OCI-LY7 (cell line): ENCODE measurements around the gene GALM. TPM values are rescaled to one million over a fixed set of nuclear protein-coding genes. Genes with fewer than 3 reads are reported as not detected.

ENCODE experiments used
- BruUV-seq: library from RNA; stranded (reverse); fragments of 400-500 nt; replicated peaks from 2 replicates; lab custom pipeline; 2021; lab: Mats Ljungman, UMichigan
- CTCF ChIA-PET: fragments of 300-600 bp; sonication (Branson Sonifier 250); formaldehyde crosslinking; loops from one replicate; lab custom pipeline; 2022; ENCODE audit warnings: antibody characterized with exemption; ENCODE audit not compliant: unreplicated experiment; lab: Charles Lee
- POLR2A ChIA-PET: fragments of 300-600 bp; sonication (Branson Sonifier 250); formaldehyde crosslinking; loops from one replicate; lab custom pipeline; 2022; ENCODE audit warnings: antibody characterized with exemption; lab: Charles Lee
- DNase-seq: peaks from one replicate; pipeline ENCODE4 v3.0.0-alpha.2; 2015; ENCODE audit warnings: low spot score
- H2AFZ ChIP-seq: fragments of 200-600 bp; sonication (generic), shearing (Covaris generic); 2 replicates; pipeline ENCODE4 v1.6.1; 2014; ENCODE audit warnings: mild to moderate bottlenecking, antibody characterized with exemption, low read length, moderate library complexity
- H3K27ac ChIP-seq: fragments of 200-600 bp; sonication (generic); 2 replicates; pipeline ENCODE4 v1.5.1; 2014; ENCODE audit warnings: mixed run types, low read depth, mild to moderate bottlenecking, moderate library complexity, low read length, inconsistent platforms; ENCODE audit not compliant: poor library complexity, severe bottlenecking
- H3K36me3 ChIP-seq: fragments of 200-600 bp; sonication (generic); 2 replicates; pipeline ENCODE4 v1.6.1; 2014; ENCODE audit warnings: mild to moderate bottlenecking, antibody characterized with exemption, low read length, moderate library complexity, mixed read lengths; ENCODE audit not compliant: insufficient read depth
- H3K4me1 ChIP-seq: fragments of 200-600 bp; sonication (generic); 2 replicates; pipeline ENCODE4 v1.5.1; 2014; ENCODE audit warnings: mild to moderate bottlenecking, low read length; ENCODE audit not compliant: insufficient read depth, poor library complexity, severe bottlenecking
- H3K4me2 ChIP-seq: fragments of 200-600 bp; sonication (generic); 2 replicates; pipeline ENCODE4 v1.6.1; 2014; ENCODE audit warnings: mild to moderate bottlenecking, low read length
- H3K4me3 ChIP-seq: fragments of 200-600 bp; sonication (generic); 2 replicates; pipeline ENCODE4 v1.5.1; 2014; ENCODE audit warnings: mild to moderate bottlenecking, low read depth, low read length; ENCODE audit not compliant: poor library complexity, severe bottlenecking
- H3K79me2 ChIP-seq: fragments of 200-600 bp; sonication (generic); 2 replicates; pipeline ENCODE4 v1.6.1; 2016; ENCODE audit warnings: low read depth, mild to moderate bottlenecking, low read length, moderate library complexity, mixed read lengths; ENCODE audit not compliant: insufficient read depth
- H3K9me2 ChIP-seq: fragments of 200-600 bp; sonication (generic); 2 replicates; pipeline ENCODE4 v1.6.1; 2016; ENCODE audit warnings: mild to moderate bottlenecking, low read length, mixed read lengths; ENCODE audit not compliant: insufficient read depth
- H3K9me3 ChIP-seq: fragments of 200-600 bp; sonication (generic); 2 replicates; pipeline ENCODE4 v1.6.1; 2014; ENCODE audit warnings: mild to moderate bottlenecking, mixed run types, low read length, mixed read lengths
- H4K20me1 ChIP-seq: fragments of 200-600 bp; sonication (generic); 2 replicates; pipeline ENCODE4 v1.6.1; 2014; ENCODE audit warnings: mild to moderate bottlenecking, antibody characterized with exemption, low read length, moderate library complexity, mixed read lengths; ENCODE audit not compliant: insufficient read depth
- CTCF ChIP-seq: fragments of 200-600 bp; sonication (generic); conservative IDR thresholded peaks from 2 replicates; pipeline ENCODE4 v1.5.1; 2014; ENCODE audit warnings: mild to moderate bottlenecking, antibody characterized with exemption, low read length, moderate library complexity, mixed read lengths
- EZH2phosphoT487 ChIP-seq: fragments of 200-600 bp; sonication (generic); IDR thresholded peaks from 2 replicates; pipeline ENCODE4 v1.6.1; 2018; ENCODE audit warnings: low read depth, borderline replicate concordance, mild to moderate bottlenecking, mixed run types, antibody characterized with exemption, low read length, moderate library complexity, mixed read lengths
- intact Hi-C: fragments of 100-400 bp; cut with micrococcal nuclease; formaldehyde crosslinking; loops from one replicate; pipeline ENCODE4 v1.10.0; 2022; ENCODE audit not compliant: unreplicated experiment
- total RNA-seq, 2 experiments: library from RNA; depleted of rRNA in 1 of 2; stranded (reverse); fragments of >200 nt in 1 of 2; shearing (Covaris generic) in 1 of 2; gene quantifications; 2 replicates each; pipeline ENCODE4 v1.2.3, GENCODE V29; 2014 to 2022

Gene GALM
- total RNA-seq, 2 experiments from 2014 or later = 5.5 to 10.8 TPM

- DNase-seq = no peak
- BruUV-seq = no TSS peak
- CTCF ChIA-PET = no interaction called here
These were observed 32.6 kb downstream of the GALM start for GRCh38 chr2:38698467-38699003.

GRCh38 chr2:38700113-38700785, 34.3 kb downstream of the GALM start:
- Histone ChIP-seq H2AFZ (no peak overlapping the region), H3K27ac (no peak overlapping the region), H3K4me3 (no peak overlapping the region), H3K9me3 (no peaks in the 10 kb centered on the region), H3K4me1 (no peaks in the 10 kb centered on the region), H3K36me3 (no peaks in the 10 kb centered on the region), H4K20me1 (no peaks in the 10 kb centered on the region), H3K4me2 (no peak overlapping the region), H3K79me2 (no peaks in the 10 kb centered on the region), H3K9me2 (no peaks in the 10 kb centered on the region)
- no TSS peak for BruUV-seq
- no peak for DNase-seq
- no peak for TF ChIP-seq CTCF
- TF ChIP-seq EZH2phosphoT487 = no peak
- intact Hi-C loops = no loop called here
- CTCF ChIA-PET = no interaction called here
- POLR2A ChIA-PET = interaction anchor here (0.7 kb wide), 1 partner anchor 176 kb away, joined by 3 read pairs; no protein-coding TSS in a partner anchor

More at GRCh38 chr2:38698467-38699003, 32.6 kb downstream of the GALM start:
- Histone ChIP-seq H3K36me3 (no peaks in the 10 kb centered on the region), H3K9me3 (no peaks in the 10 kb centered on the region), H3K4me2 (no peak overlapping the region), H4K20me1 (no peaks in the 10 kb centered on the region), H3K27ac (no peak overlapping the region), H3K4me3 (no peak overlapping the region), H3K4me1 (peaks cover 4% of the 10 kb centered on the region), H3K9me2 (no peaks in the 10 kb centered on the region), H2AFZ (no peak overlapping the region), H3K79me2 (no peaks in the 10 kb centered on the region)
- TF ChIP-seq CTCF (no peak), EZH2phosphoT487 (no peak)
- POLR2A ChIA-PET = interaction anchor here (0.6 to 1.0 kb wide), 6 partner anchors 11 to 177 kb away, joined by 3 to 4 read pairs (median 3); partner anchors contain the start of gene SRSF7
- intact Hi-C loops = no loop called here

- no peaks in the 10 kb centered on the region for H3K79me2 ChIP-seq
- CTCF ChIA-PET = no interaction called here
- H3K4me1 ChIP-seq = no peaks in the 10 kb centered on the region
- no peaks in the 10 kb centered on the region for H3K36me3 ChIP-seq
- TF ChIP-seq CTCF = no peak
- no peak for TF ChIP-seq EZH2phosphoT487
- DNase-seq = no peak
- intact Hi-C loops = no loop called here
- POLR2A ChIA-PET = interaction anchor here (0.6 to 0.7 kb wide), 2 partner anchors 12 to 125 kb away, joined by 3 to 4 read pairs; no protein-coding TSS in a partner anchor
- no peaks in the 10 kb centered on the region for H4K20me1 ChIP-seq
- H2AFZ ChIP-seq = no peak overlapping the region
- H3K4me2 ChIP-seq = no peak overlapping the region
- H3K4me3 ChIP-seq = no peak overlapping the region
- no peak overlapping the region for H3K27ac ChIP-seq
- H3K9me2 ChIP-seq = no peaks in the 10 kb centered on the region
- no peaks in the 10 kb centered on the region for H3K9me3 ChIP-seq
- BruUV-seq = no TSS peak
These were observed 35.1 kb downstream of the GALM start for GRCh38 chr2:38700881-38701458.
